K562 (cell line): ENCODE data around the gene UBR4. TPM values are rescaled to one million over a fixed set of nuclear protein-coding genes. Genes with fewer than 3 reads are reported as not detected.

Source experiments
- ASH1L ChIP-seq: fragments of 450-650 bp; IDR thresholded peaks from 2 replicates; pipeline ENCODE4 v1.6.1; 2018; ENCODE audit warnings: borderline replicate concordance, mild to moderate bottlenecking, low read depth; ENCODE audit not compliant: partially characterized antibody
- BCL6 ChIP-seq: fragments of 250-450 bp; sonication (Bioruptor Pico); IDR thresholded peaks from 2 replicates; pipeline ENCODE4 v1.4.0; 2020
- EGR1 ChIP-seq: fragments of 450-650 bp; conservative IDR thresholded peaks from 2 replicates; pipeline ENCODE4 v1.6.1; 2017; ENCODE audit warnings: mild to moderate bottlenecking
- ETS2 ChIP-seq: IDR thresholded peaks from 2 replicates; pipeline ENCODE4 v1.6.1; 2016; ENCODE audit warnings: borderline replicate concordance, missing genetic modification characterization, mild to moderate bottlenecking, moderate library complexity, missing compliant biosample characterization; ENCODE audit not compliant: poor library complexity, severe bottlenecking
- FOSL1 ChIP-seq: fragments of 200-800 bp; sonication (Bioruptor generic); conservative IDR thresholded peaks from 2 replicates; pipeline ENCODE4 v1.6.1; 2016; ENCODE audit warnings: missing genetic modification characterization, missing compliant biosample characterization
- FOXM1 ChIP-seq, 2 experiments: fragments of 450-650 bp in 1 of 2; sonication (generic) in 1 of 2; formaldehyde crosslinking in 1 of 2; IDR thresholded peaks; 2 replicates each; pipeline versions ENCODE4 v1.6.1 to v1.9.0; 2017 to 2022; ENCODE audit warnings: low read depth in 2 of 2, mild to moderate bottlenecking in 2 of 2, missing genetic modification reagents in 1 of 2, moderate library complexity in 1 of 2
- KAT2B ChIP-seq: IDR thresholded peaks from one replicate; pipeline ENCODE4 v1.6.1; 2012; ENCODE audit warnings: low read depth, mild to moderate bottlenecking, control low read depth, inconsistent platforms, low read length, moderate library complexity
- NCOA4 ChIP-seq: fragments of 450-650 bp; IDR thresholded peaks from 2 replicates; pipeline ENCODE4 v1.6.1; 2018; ENCODE audit warnings: mild to moderate bottlenecking; ENCODE audit not compliant: partially characterized antibody
- NR2C1 ChIP-seq, 2 experiments: fragments of 450-650 bp; IDR thresholded peaks; 2 replicates each; pipeline ENCODE4 v1.6.1; 2017; ENCODE audit warnings: mild to moderate bottlenecking in 2 of 2, antibody characterized with exemption in 1 of 2, inconsistent platforms in 1 of 2, missing compliant biosample characterization in 1 of 2, missing genetic modification characterization in 1 of 2
- SIX5 ChIP-seq, 2 experiments: IDR thresholded peaks; 2 replicates each; pipeline ENCODE4 v1.6.1; 2011; ENCODE audit warnings: low read length in 2 of 2, borderline replicate concordance in 1 of 2, low read depth in 1 of 2, mild to moderate bottlenecking in 1 of 2, moderate library complexity in 1 of 2; ENCODE audit not compliant: insufficient read depth in 1 of 2
- YY1 ChIP-seq, 3 experiments: IDR thresholded peaks; 2 replicates each; pipeline ENCODE4 v1.6.1; 2011; ENCODE audit warnings: low read length in 2 of 3, mild to moderate bottlenecking in 2 of 3, moderate library complexity in 2 of 3, borderline replicate concordance in 1 of 3, control low read depth in 1 of 3, low read depth in 1 of 3; ENCODE audit not compliant: insufficient read depth in 3 of 3, insufficient replicate concordance in 2 of 3, control insufficient read depth in 1 of 3, insufficient read length in 1 of 3; ENCODE audit errors: extremely low read depth in 1 of 3
- polyA plus RNA-seq, 8 experiments: library from polyadenylated mRNA; depleted of rRNA in 4 of 8; stranded (reverse) in 5 of 8; unstranded in 3 of 8; fragments of >200 nt; fragmentation: Nextera tagmentation in 2 of 8; fragmentation: Illumina TruSeq in 1 of 8; extraction: Ambion mirVana in 2 of 8; extraction: Trizol in 1 of 8; gene quantifications; 2 replicates each; pipeline versions ENCODE4 v1.2.1 to v1.2.3, GENCODE V29; 2011 to 2014; ENCODE audit warnings: inconsistent platforms in 1 of 8, missing spikeins in 1 of 8
- total RNA-seq, 7 experiments: library from RNA; depleted of rRNA in 6 of 7; stranded (reverse); fragments of >200 nt in 6 of 7; fragmentation: Illumina TruSeq in 2 of 7; extraction: Trizol in 2 of 7; gene quantifications; 2 replicates each; pipeline versions ENCODE4 v1.2.1 to v1.2.3, GENCODE V29; 2011 to 2021; ENCODE audit warnings: low replicate concordance in 1 of 7
- TF ChIP-seq, protein P1 (sequence below), 3 experiments: fragments of 200-800 bp in 1 of 3; sonication (Bioruptor generic) in 1 of 3; sonication (generic) in 1 of 3; formaldehyde crosslinking in 1 of 3; IDR thresholded peaks; 2 replicates each; pipeline versions ENCODE4 v1.6.1 to v1.8.0; 2016 to 2022; ENCODE audit warnings: mild to moderate bottlenecking in 2 of 3, missing compliant biosample characterization in 2 of 3, missing genetic modification characterization in 2 of 3, missing genetic modification reagents in 1 of 3
- TF ChIP-seq, protein P2 (sequence below), 3 experiments: IDR thresholded peaks in 2 of 3; conservative IDR thresholded peaks in 1 of 3; 2 replicates each; pipeline ENCODE4 v1.5.1; 2011 to 2012; ENCODE audit warnings: low read length in 3 of 3, mild to moderate bottlenecking in 3 of 3, control low read depth in 2 of 3, improper control_type of control experiment in 1 of 3, inconsistent platforms in 1 of 3, low read depth in 1 of 3, mixed read lengths in 1 of 3, moderate library complexity in 1 of 3; ENCODE audit not compliant: insufficient read depth in 2 of 3
- TF ChIP-seq, protein P3 (sequence below): IDR thresholded peaks from 2 replicates; pipeline ENCODE4 v1.6.1; 2016; ENCODE audit warnings: missing genetic modification characterization, missing compliant biosample characterization

UBR4 gene
- total and polyA plus RNA-seq, 9 of the 15 experiments (the other 6 are each of a cell fraction or from before 2014, with no cell fraction given) = 55.4 to 277 (median 123) TPM

DNA sequence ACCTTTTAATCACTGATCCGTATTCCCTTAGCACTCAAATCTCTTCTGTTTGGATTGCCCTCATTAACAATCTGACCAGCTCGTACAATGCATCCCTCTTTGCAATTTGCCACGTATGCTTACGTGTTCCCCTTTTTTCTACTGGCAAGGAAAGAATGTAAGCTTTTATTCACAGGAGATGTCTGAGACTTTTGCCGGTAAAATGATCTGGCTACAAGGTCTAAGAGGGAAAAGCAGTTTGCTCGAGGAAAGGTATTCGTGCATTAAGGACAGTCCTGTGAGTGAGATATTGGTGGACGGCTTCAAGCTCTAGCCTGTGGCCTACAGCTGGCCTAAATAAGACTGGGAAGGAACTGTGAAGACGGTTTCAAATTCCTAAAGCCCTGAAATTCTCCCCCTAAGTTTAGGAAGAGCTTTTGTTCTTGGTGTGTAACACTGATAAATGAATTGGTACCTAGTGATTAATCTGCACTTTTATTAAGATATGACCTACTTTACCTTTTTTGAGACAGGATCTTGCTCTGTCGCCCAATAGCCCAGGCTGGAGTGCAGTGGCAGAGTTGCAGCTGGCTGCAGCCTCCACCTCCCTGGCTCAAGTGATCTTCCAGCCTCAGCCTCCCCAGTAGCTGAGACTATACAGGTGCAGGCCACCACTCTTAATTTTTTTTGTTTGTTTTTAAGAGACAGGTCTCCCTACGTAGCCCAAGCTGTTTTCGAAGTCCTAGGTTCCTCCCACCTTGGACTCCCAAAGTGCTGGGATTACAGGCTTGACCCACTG is 895 bp upstream of the UBR4 start (continued):
- no peak for TF ChIP-seq BCL6 (CRISPR knock-in tag)
- TF ChIP-seq NCOA4 = no peak
- no peak for TF ChIP-seq ASH1L
- TF ChIP-seq FOSL1 (tag) = peak; percentile 10; the same call in 1 of the 2 replicates
- no peak for TF ChIP-seq KAT2B
- TF ChIP-seq SIX5 (IDR thresholded peaks at IDR 0.05; ENCODE audit: borderline replicate concordance in 1 of 2, insufficient read depth in 1 of 2, low read depth in 1 of 2, low read length in 2 of 2) = no peak
- TF ChIP-seq, protein P1, sequence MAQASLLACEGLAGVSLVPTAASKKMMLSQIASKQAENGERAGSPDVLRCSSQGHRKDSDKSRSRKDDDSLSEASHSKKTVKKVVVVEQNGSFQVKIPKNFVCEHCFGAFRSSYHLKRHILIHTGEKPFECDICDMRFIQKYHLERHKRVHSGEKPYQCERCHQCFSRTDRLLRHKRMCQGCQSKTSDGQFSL (CRISPR knock-in tag; IDR thresholded peaks at IDR 0.05) = no peak
- TF ChIP-seq, protein P1 (tag; IDR thresholded peaks at IDR 0.05) = 0 out of 4 replicates have a peak, but pooled peaks of 1 of the 2 experiments have one; percentile 8
- TF ChIP-seq, protein P2, sequence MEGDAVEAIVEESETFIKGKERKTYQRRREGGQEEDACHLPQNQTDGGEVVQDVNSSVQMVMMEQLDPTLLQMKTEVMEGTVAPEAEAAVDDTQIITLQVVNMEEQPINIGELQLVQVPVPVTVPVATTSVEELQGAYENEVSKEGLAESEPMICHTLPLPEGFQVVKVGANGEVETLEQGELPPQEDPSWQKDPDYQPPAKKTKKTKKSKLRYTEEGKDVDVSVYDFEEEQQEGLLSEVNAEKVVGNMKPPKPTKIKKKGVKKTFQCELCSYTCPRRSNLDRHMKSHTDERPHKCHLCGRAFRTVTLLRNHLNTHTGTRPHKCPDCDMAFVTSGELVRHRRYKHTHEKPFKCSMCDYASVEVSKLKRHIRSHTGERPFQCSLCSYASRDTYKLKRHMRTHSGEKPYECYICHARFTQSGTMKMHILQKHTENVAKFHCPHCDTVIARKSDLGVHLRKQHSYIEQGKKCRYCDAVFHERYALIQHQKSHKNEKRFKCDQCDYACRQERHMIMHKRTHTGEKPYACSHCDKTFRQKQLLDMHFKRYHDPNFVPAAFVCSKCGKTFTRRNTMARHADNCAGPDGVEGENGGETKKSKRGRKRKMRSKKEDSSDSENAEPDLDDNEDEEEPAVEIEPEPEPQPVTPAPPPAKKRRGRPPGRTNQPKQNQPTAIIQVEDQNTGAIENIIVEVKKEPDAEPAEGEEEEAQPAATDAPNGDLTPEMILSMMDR (IDR thresholded peaks at IDR 0.05 in 2 of 3, conservative IDR thresholded peaks at IDR 0.05 in 1 of 3; ENCODE audit: insufficient read depth in 2 of 3, low read depth in 1 of 3, low read length in 3 of 3) = no peak
- no peak for TF ChIP-seq FOXM1 (IDR thresholded peaks at IDR 0.05; ENCODE audit: low read depth)
- TF ChIP-seq FOXM1 (CRISPR knock-in tag; IDR thresholded peaks at IDR 0.05; ENCODE audit: low read depth) = 0 out of 2 replicates have a peak, but pooled peaks have one; percentile 29
- TF ChIP-seq YY1 (IDR thresholded peaks at IDR 0.05; ENCODE audit: borderline replicate concordance in 1 of 3, control insufficient read depth in 1 of 3, extremely low read depth in 1 of 3, insufficient read depth in 3 of 3, insufficient read length in 1 of 3, insufficient replicate concordance in 2 of 3, low read depth in 1 of 3, low read length in 2 of 3) = no peak
- TF ChIP-seq NR2C1 (IDR thresholded peaks at IDR 0.05) = no peak
- TF ChIP-seq NR2C1 (tag; IDR thresholded peaks at IDR 0.05) = no peak
- TF ChIP-seq, protein P3, sequence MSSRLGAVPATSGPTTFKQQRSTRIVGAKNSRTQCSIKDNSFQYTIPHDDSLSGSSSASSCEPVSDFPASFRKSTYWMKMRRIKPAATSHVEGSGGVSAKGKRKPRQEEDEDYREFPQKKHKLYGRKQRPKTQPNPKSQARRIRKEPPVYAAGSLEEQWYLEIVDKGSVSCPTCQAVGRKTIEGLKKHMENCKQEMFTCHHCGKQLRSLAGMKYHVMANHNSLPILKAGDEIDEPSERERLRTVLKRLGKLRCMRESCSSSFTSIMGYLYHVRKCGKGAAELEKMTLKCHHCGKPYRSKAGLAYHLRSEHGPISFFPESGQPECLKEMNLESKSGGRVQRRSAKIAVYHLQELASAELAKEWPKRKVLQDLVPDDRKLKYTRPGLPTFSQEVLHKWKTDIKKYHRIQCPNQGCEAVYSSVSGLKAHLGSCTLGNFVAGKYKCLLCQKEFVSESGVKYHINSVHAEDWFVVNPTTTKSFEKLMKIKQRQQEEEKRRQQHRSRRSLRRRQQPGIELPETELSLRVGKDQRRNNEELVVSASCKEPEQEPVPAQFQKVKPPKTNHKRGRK = no peak
- no peak for TF ChIP-seq EGR1
- no peak for TF ChIP-seq ETS2 (tag)
